Measurements from ENCODE around the gene LMBR1. TPM values are rescaled to one million over a fixed set of nuclear protein-coding genes. Genes with fewer than 3 reads are reported as not detected.

LMBR1 gene
- total RNA-seq, 1 donor from 2014 or later, result 235 TPM

DNA sequence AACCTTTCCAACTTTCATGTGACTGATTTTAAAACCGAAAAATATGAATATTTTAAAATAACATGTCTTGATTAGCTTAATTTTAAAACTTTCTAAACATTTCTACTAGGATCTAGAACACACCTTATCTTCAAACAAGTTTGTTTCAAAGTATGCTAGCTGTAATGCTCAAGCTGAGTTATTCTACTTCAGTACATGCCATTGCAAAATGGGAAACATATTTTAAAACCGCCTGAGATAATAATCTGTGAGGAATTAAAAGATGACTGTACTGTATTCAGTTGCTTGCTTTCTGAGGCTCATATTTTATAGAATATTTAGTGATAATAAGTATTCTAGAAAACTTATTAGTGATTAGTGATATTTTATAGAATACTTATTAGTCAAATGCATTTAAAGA is 99.6 kb downstream of the LMBR1 start:
- no peak for DNase-seq

DNA sequence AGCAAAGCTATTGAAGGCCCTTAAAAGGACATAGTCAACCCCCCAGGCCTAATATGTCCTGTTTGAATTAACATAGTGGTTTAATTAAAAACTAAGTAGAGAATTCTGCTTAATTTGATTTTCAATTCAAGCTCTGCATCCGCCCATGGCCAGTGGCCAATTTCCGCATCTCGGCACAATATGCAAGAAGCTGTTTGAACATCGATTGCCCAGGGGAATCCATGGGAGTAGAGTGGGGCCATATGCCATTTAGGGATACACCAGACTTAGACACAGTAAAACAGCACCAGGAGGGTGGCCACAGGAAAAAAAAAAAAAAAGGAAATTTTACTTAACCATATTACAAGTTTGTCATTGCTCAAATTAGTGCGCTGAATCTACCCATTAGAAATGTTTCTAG is 100.4 kb downstream of the LMBR1 start:
- DNase-seq, result no peak

DNA sequence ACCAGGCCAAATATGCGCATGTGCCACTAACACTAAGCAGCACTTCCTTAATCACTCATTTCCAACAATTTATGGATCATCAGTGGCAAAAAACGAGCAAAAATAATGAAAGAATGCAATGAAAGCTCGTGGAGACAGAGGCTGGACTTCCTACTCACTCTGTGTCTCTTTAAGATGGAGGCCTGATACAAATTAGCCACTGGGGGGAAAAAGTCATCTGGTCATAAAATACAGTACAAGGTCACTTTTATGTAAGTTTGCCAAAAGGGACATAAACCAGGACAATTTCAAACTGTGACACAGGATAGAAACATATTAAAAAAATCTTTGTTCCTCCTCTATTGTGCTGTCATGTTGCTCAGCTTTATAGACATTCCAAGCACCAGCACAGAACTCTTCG is 101.7 kb downstream of the LMBR1 start:
- DNase-seq, result no peak

DNA sequence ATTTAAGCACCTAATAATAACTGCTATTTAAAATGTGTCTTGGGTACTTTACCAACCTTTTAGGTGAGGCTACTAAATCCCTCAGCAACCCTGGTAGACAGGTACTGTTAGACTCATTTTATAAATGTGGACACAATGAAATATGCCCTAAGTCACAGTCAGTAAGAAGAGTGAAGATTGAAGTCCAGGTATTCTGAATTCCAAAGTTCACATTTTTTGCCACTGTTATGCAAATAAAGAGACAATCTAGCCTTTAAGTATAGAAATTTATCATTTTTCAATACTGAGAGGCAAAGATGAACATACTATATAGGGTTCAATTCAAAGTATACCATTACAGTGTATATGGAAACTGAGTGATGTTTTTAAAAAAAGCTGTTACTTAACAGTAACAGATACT is 102.7 kb downstream of the LMBR1 start:
- DNase-seq, result no peak

DNA sequence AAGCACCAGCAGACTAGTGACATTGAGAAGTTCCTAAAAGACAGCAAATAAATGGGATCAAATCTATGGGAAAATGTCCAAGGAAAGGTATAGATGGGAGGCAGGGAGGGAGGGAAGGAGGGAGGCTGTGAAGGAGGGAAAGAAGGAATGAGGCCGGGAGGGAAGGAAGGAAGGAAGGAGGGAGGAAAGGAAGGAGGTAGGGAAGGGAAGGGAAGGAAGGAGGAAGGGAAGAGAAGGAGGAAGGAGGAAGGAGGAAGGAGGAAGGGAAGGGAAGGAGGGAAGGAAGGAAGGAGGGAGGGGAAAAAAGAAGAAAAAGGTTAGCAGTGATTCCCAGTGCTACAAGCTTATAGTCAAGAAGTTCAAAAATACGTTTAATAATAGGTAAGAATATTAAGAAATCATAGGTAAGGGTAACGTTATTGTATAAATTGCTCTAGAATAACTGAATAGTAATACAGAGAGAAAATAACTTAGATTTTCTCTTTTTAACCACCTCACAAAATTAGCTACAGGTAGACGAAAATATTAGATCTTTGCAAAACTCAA is 106.9 kb downstream of the LMBR1 start:
- no peak for DNase-seq

DNA sequence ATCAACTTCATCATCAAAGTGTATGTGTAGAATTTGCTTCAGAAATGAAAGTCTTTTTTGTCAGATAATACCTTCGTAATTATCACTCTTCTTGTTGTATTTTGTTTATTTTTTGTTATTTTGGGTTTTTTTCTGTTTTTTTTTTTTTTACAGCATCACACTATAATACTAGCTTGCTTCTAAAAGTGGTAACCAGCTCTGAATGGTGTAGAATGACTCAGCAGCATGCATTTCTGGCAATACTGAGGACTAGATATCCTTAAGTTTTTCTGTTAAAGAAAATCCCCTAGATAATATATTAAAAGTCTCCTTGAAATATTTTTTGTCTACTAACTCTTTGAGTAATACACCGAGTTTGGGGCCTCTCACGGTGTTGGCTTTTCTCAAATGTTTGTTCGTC is 109.1 kb downstream of the LMBR1 start:
- DNase-seq, result no peak

DNA sequence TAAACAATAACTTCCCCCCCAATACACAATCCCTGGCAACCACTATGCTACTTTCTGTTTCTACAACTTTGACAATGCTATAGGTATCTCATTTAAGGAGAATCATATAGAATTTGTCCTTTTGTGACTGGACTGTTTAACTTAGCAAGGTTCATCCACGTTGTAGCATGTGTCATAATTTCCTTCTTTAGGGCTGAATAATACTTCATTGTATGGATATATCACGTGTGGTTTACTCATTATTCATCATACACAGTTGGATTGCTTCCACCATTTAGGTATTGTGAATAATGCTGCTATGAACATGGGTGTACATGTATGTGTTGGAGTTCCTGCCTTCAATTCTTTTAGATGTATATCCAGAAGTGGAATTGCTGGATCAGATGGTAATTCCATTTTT is 111.0 kb downstream of the LMBR1 start:
- DNase-seq, result no peak

DNA sequence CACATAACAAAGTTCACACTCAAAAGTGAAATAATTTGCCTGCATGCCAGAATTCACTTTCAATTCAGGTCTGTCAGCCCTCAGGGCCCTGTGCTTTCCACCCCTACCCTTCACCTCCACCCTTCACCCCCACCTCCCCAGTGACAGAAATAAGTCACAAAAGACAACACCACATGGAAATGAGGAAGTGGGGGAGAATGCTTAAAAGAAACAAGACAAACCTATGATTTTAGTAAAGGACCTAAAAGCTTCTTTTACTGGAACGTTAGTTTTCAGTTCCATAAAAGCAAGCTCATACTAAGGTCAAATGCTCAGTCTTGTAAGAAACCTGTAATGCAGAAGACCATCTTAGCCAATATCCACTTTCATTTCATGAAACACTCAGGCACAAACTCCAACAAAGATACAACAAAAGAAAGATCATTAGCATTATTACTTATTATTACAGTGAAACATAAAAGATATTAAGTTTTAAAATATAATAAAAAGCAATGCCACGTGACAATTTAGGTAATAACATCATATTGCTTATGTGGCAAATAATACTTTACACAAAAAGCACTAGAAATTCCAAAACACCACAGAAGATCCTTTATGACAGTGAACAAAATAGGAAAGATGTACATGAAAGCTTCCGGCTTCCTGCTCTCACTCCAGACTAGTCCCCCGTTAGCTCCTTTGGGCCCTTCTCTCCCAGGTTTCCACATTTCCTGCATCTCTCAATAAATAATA is 112.1 kb downstream of the LMBR1 start:
- no peak for DNase-seq

DNA sequence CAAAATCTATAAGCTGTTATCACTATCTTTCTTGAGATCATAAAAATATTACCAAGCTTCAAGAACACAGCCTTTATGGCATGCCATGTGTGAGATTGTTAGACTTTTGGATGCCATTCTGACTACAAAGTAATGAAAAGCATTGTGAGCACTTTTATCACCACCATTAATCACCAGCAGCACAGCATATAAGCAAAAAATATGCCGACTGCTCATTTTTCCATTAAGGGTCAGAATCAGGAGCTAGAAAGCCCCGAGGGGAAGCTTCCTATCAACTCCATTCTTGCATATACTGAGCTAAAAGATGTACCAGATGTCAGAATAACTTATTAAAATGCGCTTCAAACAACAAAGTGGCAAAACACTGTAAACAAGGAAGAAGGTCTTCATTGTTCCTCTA is 114.3 kb downstream of the LMBR1 start:
- no peak for DNase-seq

GRCh38 chr7:156778201-156778600 is 114.8 kb downstream of the LMBR1 start:
- no peak for DNase-seq

GRCh38 chr7:156777364-156778069 is 115.5 kb downstream of the LMBR1 start:
- no peak for DNase-seq

- DNase-seq, result no peak
These were observed 116.5 kb downstream of the LMBR1 start for GRCh38 chr7:156776527-156776926.

- DNase-seq, result no peak
These were observed 119.0 kb downstream of the LMBR1 start for GRCh38 chr7:156773966-156774365.

DNA sequence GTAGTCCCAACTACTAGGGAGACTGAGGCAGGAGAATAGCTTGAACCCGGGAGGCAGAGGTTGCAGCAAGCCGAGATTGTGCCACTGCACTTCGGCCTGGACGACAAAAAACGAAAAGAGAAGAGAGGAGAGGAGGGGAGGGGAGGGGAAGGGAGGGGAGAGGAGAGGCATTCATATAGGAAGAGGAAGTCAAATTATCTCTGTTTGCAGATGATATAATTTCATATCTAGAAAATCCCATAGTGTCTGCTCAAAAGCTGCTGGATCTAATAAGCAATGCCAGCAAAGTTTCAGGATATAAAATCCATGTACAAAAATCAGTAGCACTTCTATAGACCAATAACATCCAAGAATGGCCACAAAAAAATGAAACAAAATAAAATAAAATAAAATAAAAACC is 120.3 kb downstream of the LMBR1 start:
- no peak for DNase-seq

DNA sequence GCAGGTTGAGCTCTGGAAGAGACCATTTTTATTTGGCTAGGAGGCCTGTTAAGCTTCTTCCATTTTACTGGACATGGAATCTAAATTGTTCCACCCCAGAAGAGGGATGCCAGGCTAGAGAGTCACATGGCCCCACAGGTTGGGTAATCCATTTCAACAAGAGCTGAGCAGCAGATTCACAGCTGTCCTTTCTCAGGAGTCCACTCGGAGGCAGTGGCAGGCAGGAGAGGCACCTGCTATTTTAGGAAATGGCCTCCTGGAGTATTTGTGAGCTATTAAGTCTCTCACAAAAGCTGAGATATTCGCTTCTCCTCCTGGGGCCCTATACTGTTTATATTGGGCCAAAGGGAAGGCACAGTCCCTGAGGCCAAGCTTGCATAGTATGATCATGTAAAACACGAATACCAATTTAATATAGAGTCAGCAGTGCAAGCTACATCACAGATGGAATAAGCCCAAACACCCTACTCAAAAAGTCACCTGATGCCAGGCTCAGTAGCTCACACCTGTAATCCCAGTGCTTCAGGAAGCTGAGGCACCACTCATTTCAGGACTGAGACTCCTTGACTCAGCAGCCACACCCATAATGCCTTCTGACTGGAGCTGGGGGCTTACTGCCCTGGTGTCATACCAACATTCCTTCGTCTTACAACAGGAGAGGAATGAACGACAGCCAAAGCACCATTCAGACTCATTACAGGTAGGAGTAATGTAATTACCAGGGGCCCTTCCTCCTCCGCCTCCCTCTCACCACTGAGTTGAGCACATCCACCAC is 124.1 kb downstream of the LMBR1 start:
- no peak for DNase-seq

DNA sequence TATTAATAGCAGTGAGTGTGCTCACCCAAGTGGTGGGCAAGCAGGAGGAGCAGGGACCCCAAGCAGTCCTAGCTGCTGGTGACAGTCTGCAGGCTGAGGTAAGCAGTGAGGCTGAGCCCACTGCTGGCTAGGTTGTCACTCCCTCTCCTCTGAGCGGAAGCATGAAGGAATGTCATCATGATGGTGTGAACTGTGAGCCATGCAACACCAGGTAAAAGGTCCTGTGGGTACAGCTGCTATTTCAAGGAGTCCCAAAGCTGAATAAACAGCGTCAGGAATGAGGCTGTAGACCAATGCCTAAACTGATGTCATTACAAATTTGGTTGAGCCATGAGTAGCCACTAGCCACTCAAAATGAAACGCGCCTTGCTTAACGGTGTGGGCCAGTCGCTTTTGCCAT is 126.3 kb downstream of the LMBR1 start:
- DNase-seq, result no peak

GRCh38 chr7:156765901-156766656 is 126.9 kb downstream of the LMBR1 start:
- no peak for DNase-seq

- no peak for DNase-seq
These were observed 128.2 kb downstream of the LMBR1 start for GRCh38 chr7:156764766-156765165.

DNA sequence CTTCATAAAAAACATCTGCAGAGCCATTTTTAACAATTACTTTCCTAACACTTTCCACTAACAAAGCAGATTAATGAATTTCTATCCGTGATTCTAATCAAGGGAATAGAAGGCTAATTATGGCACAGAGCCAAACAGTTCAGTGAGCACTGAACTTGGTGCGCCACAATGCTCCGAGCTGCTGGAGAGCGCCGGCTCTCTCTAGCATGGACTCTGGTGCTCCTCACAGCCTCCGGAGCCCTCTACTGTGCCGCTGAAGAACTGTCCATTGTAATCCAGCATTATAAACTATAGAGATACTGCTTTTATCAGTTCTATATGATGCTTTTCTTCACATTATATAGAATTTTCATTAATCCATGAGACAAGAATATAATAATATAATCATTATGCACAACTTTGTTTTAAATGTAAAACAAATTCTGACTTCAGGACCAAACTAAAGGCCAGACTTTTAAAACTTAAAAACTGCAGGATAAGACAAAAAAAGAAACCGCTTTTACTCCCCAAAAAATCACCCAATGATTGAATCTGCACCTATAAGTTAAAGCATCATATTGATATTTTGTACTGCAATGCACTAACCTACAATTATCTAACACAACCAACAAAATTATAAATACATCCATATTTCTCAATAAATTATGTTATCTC is 128.8 kb downstream of the LMBR1 start:
- peak; percentile 55 for DNase-seq

DNA sequence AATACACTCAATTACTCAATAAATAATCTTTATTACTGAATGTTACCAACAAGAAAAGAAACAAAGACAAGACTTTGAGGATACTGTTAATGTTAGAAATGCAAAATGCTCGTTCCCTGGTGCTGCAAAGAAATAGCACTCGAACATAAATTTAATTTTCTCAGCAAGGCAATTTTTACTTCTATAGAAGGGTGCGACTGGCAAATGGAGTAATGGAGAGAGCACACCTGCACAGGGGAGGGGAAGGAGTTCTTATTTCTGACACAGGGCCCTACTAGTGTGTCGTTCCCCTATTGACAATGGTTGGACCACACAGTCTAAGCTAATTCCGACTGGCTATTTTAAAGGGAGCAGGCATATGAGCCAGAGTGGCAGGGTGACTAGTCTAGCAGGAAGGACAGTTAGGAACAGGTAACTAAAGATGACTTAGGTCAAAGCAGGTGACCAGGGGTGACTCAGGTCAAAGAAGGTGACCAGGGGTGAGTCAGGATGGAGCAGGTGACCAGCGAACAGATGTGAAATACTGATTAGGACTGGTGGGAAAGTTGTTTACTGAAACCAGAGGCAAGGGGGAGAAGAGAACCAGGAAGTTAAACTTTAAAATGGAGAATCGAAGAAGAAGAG is 133.3 kb downstream of the LMBR1 start:
- no peak for DNase-seq

- no peak for DNase-seq
These were observed 133.8 kb downstream of the LMBR1 start for GRCh38 chr7:156759143-156759542.
